ENCODE data around the gene ZNF813.

ZNF813 gene

GRCh38 chr19:53537521-53538377 lies 70.2 kb downstream of the ZNF813 start, which contains the start of gene ZNF331 (continued):
- TF ChIP-seq SCRT1 (tag by site-specific recombination; IDR thresholded peaks at IDR 0.05; ENCODE audit: borderline replicate concordance) (no peak), ZXDB (tag by site-specific recombination; IDR thresholded peaks at IDR 0.05) (peak; percentile 65), GLIS2 (tag by site-specific recombination; IDR thresholded peaks at IDR 0.05) (peak; percentile 63), ZNF692 (tag by site-specific recombination; IDR thresholded peaks at IDR 0.05) (peak; percentile 19; the same call in 1 of the 2 replicates), KLF8 (tag by site-specific recombination; IDR thresholded peaks at IDR 0.05) (0 out of 2 replicates have a peak, but pooled peaks have one; percentile 42), YY2 (tag by site-specific recombination; IDR thresholded peaks at IDR 0.05) (no peak), ZSCAN23 (tag by site-specific recombination; IDR thresholded peaks at IDR 0.05) (no peak), KLF16 (tag by site-specific recombination; IDR thresholded peaks at IDR 0.05) (peak; percentile 78), ZNF214 (tag by site-specific recombination; IDR thresholded peaks at IDR 0.05; ENCODE audit: borderline replicate concordance) (no peak), HOXC10 (CRISPR knock-in tag; IDR thresholded peaks at IDR 0.05) (0 out of 2 replicates have a peak, but pooled peaks have one; percentile 42), ZNF791 (tag by site-specific recombination; IDR thresholded peaks at IDR 0.05) (no peak), ZBTB11 (tag by site-specific recombination; conservative IDR thresholded peaks at IDR 0.05; ENCODE audit: low read depth) (peak; percentile 55; the same call in 1 of the 2 replicates), ZNF629 (tag by site-specific recombination; IDR thresholded peaks at IDR 0.05) (peak; percentile 92), ZNF548 (tag by site-specific recombination; IDR thresholded peaks at IDR 0.05) (no peak), ZFP3 (tag by site-specific recombination; IDR thresholded peaks at IDR 0.05; ENCODE audit: low read depth) (no peak), ZBTB17 (tag by site-specific recombination; IDR thresholded peaks at IDR 0.05) (peak; percentile 80), EGR2 (tag by site-specific recombination; IDR thresholded peaks at IDR 0.05; ENCODE audit: low read depth) (peak; percentile 63), ZNF24 (tag by site-specific recombination; IDR thresholded peaks at IDR 0.05) (0 out of 2 replicates have a peak, but pooled peaks have one; percentile 23)
- TF ChIP-seq, protein P1, sequence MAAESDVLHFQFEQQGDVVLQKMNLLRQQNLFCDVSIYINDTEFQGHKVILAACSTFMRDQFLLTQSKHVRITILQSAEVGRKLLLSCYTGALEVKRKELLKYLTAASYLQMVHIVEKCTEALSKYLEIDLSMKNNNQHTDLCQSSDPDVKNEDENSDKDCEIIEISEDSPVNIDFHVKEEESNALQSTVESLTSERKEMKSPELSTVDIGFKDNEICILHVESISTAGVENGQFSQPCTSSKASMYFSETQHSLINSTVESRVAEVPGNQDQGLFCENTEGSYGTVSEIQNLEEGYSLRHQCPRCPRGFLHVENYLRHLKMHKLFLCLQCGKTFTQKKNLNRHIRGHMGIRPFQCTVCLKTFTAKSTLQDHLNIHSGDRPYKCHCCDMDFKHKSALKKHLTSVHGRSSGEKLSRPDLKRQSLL (tag by site-specific recombination; IDR thresholded peaks at IDR 0.05), result no peak
- TF ChIP-seq, protein P2, sequence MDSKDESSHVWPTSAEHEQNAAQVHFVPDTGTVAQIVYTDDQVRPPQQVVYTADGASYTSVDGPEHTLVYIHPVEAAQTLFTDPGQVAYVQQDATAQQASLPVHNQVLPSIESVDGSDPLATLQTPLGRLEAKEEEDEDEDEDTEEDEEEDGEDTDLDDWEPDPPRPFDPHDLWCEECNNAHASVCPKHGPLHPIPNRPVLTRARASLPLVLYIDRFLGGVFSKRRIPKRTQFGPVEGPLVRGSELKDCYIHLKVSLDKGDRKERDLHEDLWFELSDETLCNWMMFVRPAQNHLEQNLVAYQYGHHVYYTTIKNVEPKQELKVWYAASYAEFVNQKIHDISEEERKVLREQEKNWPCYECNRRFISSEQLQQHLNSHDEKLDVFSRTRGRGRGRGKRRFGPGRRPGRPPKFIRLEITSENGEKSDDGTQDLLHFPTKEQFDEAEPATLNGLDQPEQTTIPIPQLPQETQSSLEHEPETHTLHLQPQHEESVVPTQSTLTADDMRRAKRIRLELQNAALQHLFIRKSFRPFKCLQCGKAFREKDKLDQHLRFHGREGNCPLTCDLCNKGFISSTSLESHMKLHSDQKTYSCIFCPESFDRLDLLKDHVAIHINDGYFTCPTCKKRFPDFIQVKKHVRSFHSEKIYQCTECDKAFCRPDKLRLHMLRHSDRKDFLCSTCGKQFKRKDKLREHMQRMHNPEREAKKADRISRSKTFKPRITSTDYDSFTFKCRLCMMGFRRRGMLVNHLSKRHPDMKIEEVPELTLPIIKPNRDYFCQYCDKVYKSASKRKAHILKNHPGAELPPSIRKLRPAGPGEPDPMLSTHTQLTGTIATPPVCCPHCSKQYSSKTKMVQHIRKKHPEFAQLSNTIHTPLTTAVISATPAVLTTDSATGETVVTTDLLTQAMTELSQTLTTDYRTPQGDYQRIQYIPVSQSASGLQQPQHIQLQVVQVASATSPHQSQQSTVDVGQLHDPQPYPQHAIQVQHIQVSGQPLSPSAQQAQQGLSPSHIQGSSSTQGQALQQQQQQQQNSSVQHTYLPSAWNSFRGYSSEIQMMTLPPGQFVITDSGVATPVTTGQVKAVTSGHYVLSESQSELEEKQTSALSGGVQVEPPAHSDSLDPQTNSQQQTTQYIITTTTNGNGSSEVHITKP (tag by site-specific recombination; IDR thresholded peaks at IDR 0.05), result peak; percentile 31; the same call in 1 of the 2 replicates
- TF ChIP-seq, protein P3, sequence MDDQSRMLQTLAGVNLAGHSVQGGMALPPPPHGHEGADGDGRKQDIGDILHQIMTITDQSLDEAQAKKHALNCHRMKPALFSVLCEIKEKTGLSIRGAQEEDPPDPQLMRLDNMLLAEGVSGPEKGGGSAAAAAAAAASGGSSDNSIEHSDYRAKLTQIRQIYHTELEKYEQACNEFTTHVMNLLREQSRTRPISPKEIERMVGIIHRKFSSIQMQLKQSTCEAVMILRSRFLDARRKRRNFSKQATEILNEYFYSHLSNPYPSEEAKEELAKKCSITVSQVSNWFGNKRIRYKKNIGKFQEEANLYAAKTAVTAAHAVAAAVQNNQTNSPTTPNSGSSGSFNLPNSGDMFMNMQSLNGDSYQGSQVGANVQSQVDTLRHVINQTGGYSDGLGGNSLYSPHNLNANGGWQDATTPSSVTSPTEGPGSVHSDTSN (CRISPR knock-in tag; IDR thresholded peaks at IDR 0.05), result peak; percentile 70

All from HEK293 (cell line).